H1 (cell line): ENCODE data around the gene TRAF1. TPM values are rescaled to one million over a fixed set of nuclear protein-coding genes. Genes with fewer than 3 reads are reported as not detected.

Source experiments
- CTCF ChIA-PET: fragments of 300-600 bp; sonication (Branson Sonifier 250); formaldehyde crosslinking; loops from one replicate; lab custom pipeline; 2021; ENCODE audit not compliant: partially characterized antibody; lab: Charles Lee
- POLR2A ChIA-PET: fragments of 300-600 bp; sonication (Branson Sonifier 250); formaldehyde crosslinking; loops from one replicate; lab custom pipeline; 2021; ENCODE audit warnings: inconsistent platforms; ENCODE audit not compliant: partially characterized antibody; lab: Charles Lee
- DNase-seq, 2 experiments: peaks; one replicate each; pipeline versions ENCODE4 v3.0.0 to v3.0.0-alpha.2; 2010 to 2022; ENCODE audit warnings: low spot score in 2 of 2, low read depth in 1 of 2, mixed read lengths in 1 of 2
- FAIRE-seq: peaks from 2 replicates; lab custom pipeline; 2011; peaks lifted over from hg19 to GRCh38; lab: Jason Lieb, UNC
- H2AFZ ChIP-seq: 2 replicates; pipeline ENCODE4 v1.8.1; 2012; ENCODE audit warnings: low read length, inconsistent platforms
- H2AK5ac ChIP-seq: 2 replicates; pipeline ENCODE4 v1.6.1; 2013; ENCODE audit warnings: low read depth, low read length
- H2BK120ac ChIP-seq: replicated peaks from 2 replicates; pipeline ENCODE3; 2013; ENCODE audit warnings: low read depth, low read length, inconsistent platforms
- H2BK12ac ChIP-seq: 2 replicates; pipeline ENCODE4 v1.6.1; 2013; ENCODE audit warnings: low read depth, low read length
- H2BK15ac ChIP-seq: 2 replicates; pipeline ENCODE4 v1.6.1; 2013; ENCODE audit warnings: low read length
- H2BK20ac ChIP-seq: 2 replicates; pipeline ENCODE4 v1.6.1; 2013; ENCODE audit warnings: low read length
- H2BK5ac ChIP-seq: 2 replicates; pipeline ENCODE4 v1.6.1; 2013; ENCODE audit warnings: low read depth, low read length
- H3K14ac ChIP-seq: 2 replicates; pipeline ENCODE4 v1.6.1; 2013; ENCODE audit warnings: inconsistent platforms; ENCODE audit not compliant: insufficient read length
- H3K18ac ChIP-seq: 2 replicates; pipeline ENCODE4 v1.6.1; 2013; ENCODE audit warnings: low read length; ENCODE audit errors: extremely low read depth
- H3K23ac ChIP-seq: 2 replicates; pipeline ENCODE4 v1.6.1; 2013; ENCODE audit warnings: inconsistent platforms; ENCODE audit not compliant: insufficient read length
- H3K23me2 ChIP-seq: 2 replicates; pipeline ENCODE4 v1.6.1; 2013; ENCODE audit warnings: low read depth, low read length
- H3K27ac ChIP-seq: 2 replicates; pipeline ENCODE4 v1.6.1; 2011; ENCODE audit warnings: low read depth, low read length, inconsistent platforms
- H3K27me3 ChIP-seq, 4 experiments: replicated peaks in 1 of 4; 1 replicate in 1 of 4; 2 replicates in 3 of 4; pipeline versions ENCODE4 v1.6.1 to v1.8.1; 2011 to 2013; ENCODE audit warnings: low read length in 3 of 4, mild to moderate bottlenecking in 3 of 4, inconsistent platforms in 2 of 4, mixed read lengths in 2 of 4, moderate library complexity in 1 of 4; ENCODE audit not compliant: control insufficient read depth in 3 of 4, insufficient read depth in 3 of 4; ENCODE audit errors: extremely low read depth in 1 of 4
- H3K36me3 ChIP-seq, 4 experiments: 2 replicates each; pipeline versions ENCODE4 v1.6.1 to v1.8.1; 2011 to 2013; ENCODE audit warnings: mild to moderate bottlenecking in 4 of 4, low read length in 3 of 4, moderate library complexity in 2 of 4, control low read depth in 1 of 4, inconsistent platforms in 1 of 4; ENCODE audit not compliant: insufficient read depth in 4 of 4, control insufficient read depth in 2 of 4
- H3K4ac ChIP-seq: replicated peaks from 2 replicates; pipeline ENCODE3; 2013; ENCODE audit warnings: low read length, low read depth, mixed read lengths, inconsistent platforms; ENCODE audit not compliant: insufficient read length
- H3K4me1 ChIP-seq, 4 experiments: replicated peaks in 1 of 4; 1 replicate in 1 of 4; 2 replicates in 3 of 4; pipeline versions ENCODE4 v1.6.1 to v1.8.1; 2011 to 2013; ENCODE audit warnings: low read length in 3 of 4, inconsistent platforms in 2 of 4, mixed read lengths in 1 of 4; ENCODE audit not compliant: insufficient read depth in 4 of 4, control insufficient read depth in 3 of 4
- H3K4me2 ChIP-seq, 2 experiments: 2 replicates each; pipeline versions ENCODE4 v1.6.1 to v1.8.1; 2011 to 2013; ENCODE audit warnings: low read depth in 2 of 2, low read length in 2 of 2, control low read depth in 1 of 2, inconsistent platforms in 1 of 2, mild to moderate bottlenecking in 1 of 2; ENCODE audit not compliant: insufficient read depth in 1 of 2
- H3K4me3 ChIP-seq, 4 experiments: fragments of 200-600, 300-600 bp in 1 of 4; sonication (generic), shearing (Covaris generic), sonication (Bioruptor Twin) in 1 of 4; 2 replicates each; pipeline versions ENCODE4 v1.5.1 to v1.8.1; 2011 to 2016; ENCODE audit warnings: low read length in 4 of 4, low read depth in 3 of 4, control low read depth in 2 of 4, inconsistent platforms in 2 of 4, mild to moderate bottlenecking in 2 of 4, mixed read lengths in 1 of 4, moderate library complexity in 1 of 4; ENCODE audit not compliant: insufficient read depth in 2 of 4; ENCODE audit errors: extremely low read depth in 1 of 4
- H3K56ac ChIP-seq: replicated peaks from 2 replicates; pipeline ENCODE3; 2013; ENCODE audit warnings: low read depth, mild to moderate bottlenecking, mixed read lengths, low read length, inconsistent platforms; ENCODE audit not compliant: insufficient read length
- H3K79me1 ChIP-seq: 2 replicates; pipeline ENCODE4 v1.6.1; 2013; ENCODE audit warnings: low read depth, low read length, control low read depth
- H3K79me2 ChIP-seq, 2 experiments: 2 replicates each; pipeline versions ENCODE4 v1.6.1 to v1.8.1; 2012 to 2013; ENCODE audit warnings: low read length in 2 of 2, mild to moderate bottlenecking in 2 of 2, inconsistent platforms in 1 of 2; ENCODE audit not compliant: insufficient read depth in 2 of 2, control insufficient read depth in 1 of 2
- H3K9ac ChIP-seq, 4 experiments: replicated peaks in 1 of 4; 1 replicate in 1 of 4; 2 replicates in 3 of 4; pipeline versions ENCODE4 v1.6.1 to v1.8.1; 2011 to 2013; ENCODE audit warnings: low read depth in 3 of 4, low read length in 3 of 4, control low read depth in 2 of 4, mild to moderate bottlenecking in 2 of 4, moderate library complexity in 2 of 4, inconsistent platforms in 1 of 4; ENCODE audit errors: extremely low read depth in 1 of 4
- H3K9me3 ChIP-seq, 2 experiments: 2 replicates each; pipeline versions ENCODE4 v1.6.1 to v1.8.1; 2012 to 2013; ENCODE audit warnings: mild to moderate bottlenecking in 2 of 2, moderate library complexity in 2 of 2, control low read depth in 1 of 2, inconsistent platforms in 1 of 2, low read depth in 1 of 2, low read length in 1 of 2, mixed read lengths in 1 of 2; ENCODE audit not compliant: insufficient read depth in 2 of 2
- H4K20me1 ChIP-seq, 2 experiments: replicated peaks in 1 of 2; 2 replicates each; pipeline versions ENCODE3 to v1.8.1; 2011 to 2013; ENCODE audit warnings: inconsistent platforms in 2 of 2, low read length in 2 of 2, mild to moderate bottlenecking in 1 of 2; ENCODE audit not compliant: insufficient read depth in 2 of 2, control insufficient read depth in 1 of 2
- H4K5ac ChIP-seq: 2 replicates; pipeline ENCODE4 v1.6.1; 2013; ENCODE audit warnings: low read length, low read depth, mixed read lengths, inconsistent platforms; ENCODE audit not compliant: insufficient read length
- H4K8ac ChIP-seq: 2 replicates; pipeline ENCODE4 v1.8.0; 2013; ENCODE audit warnings: mild to moderate bottlenecking, moderate library complexity, low read length, inconsistent platforms; ENCODE audit not compliant: insufficient read depth; ENCODE audit errors: extremely low read depth
- H4K91ac ChIP-seq: replicated peaks from 2 replicates; pipeline ENCODE3; 2013; ENCODE audit warnings: low read length, mixed read lengths, inconsistent platforms; ENCODE audit not compliant: insufficient read length
- ATF2 ChIP-seq: IDR thresholded peaks from 2 replicates; pipeline ENCODE4 v1.6.1; 2012; ENCODE audit warnings: low read length, inconsistent platforms
- BRCA1 ChIP-seq: IDR thresholded peaks from 2 replicates; pipeline ENCODE4 v1.6.1; 2012; ENCODE audit warnings: low read depth, low read length, improper control_type of control experiment
- CHD2 ChIP-seq: IDR thresholded peaks from 2 replicates; pipeline ENCODE4 v1.6.1; 2012; ENCODE audit warnings: low read length, improper control_type of control experiment
- CREB1 ChIP-seq: IDR thresholded peaks from 2 replicates; pipeline ENCODE4 v1.6.1; 2012; ENCODE audit warnings: inconsistent platforms
- HDAC6 ChIP-seq: IDR thresholded peaks from one replicate; pipeline ENCODE4 v1.7.1; 2012; ENCODE audit warnings: low read depth, mild to moderate bottlenecking, inconsistent platforms, low read length, moderate library complexity
- JUND ChIP-seq: IDR thresholded peaks from 2 replicates; pipeline ENCODE4 v1.6.1; 2011; ENCODE audit warnings: mild to moderate bottlenecking, improper control_type of control experiment, low read length
- KDM4A ChIP-seq: IDR thresholded peaks from one replicate; pipeline ENCODE4 v1.7.1; 2012; ENCODE audit warnings: low read depth, mild to moderate bottlenecking, moderate library complexity, low read length, inconsistent platforms; ENCODE audit not compliant: severe bottlenecking
- RBBP5 ChIP-seq: IDR thresholded peaks from 2 replicates; pipeline ENCODE4 v1.7.1; 2012; ENCODE audit warnings: low read depth, mild to moderate bottlenecking, inconsistent platforms, low read length, moderate library complexity, borderline replicate concordance
- RNF2 ChIP-seq: fragments of 200-900, 300-1000 bp; sonication (generic); IDR thresholded peaks from 2 replicates; pipeline ENCODE4 v1.7.1; 2016; ENCODE audit warnings: borderline replicate concordance, low read depth, mild to moderate bottlenecking, antibody characterized with exemption, low read length; ENCODE audit not compliant: poor library complexity, severe bottlenecking; ENCODE audit errors: missing control alignments
- SIRT6 ChIP-seq: IDR thresholded peaks from one replicate; pipeline ENCODE4 v1.7.1; 2012; ENCODE audit warnings: low read length, inconsistent platforms
- TAF1 ChIP-seq: IDR thresholded peaks from 2 replicates; pipeline ENCODE4 v1.6.1; 2011; ENCODE audit warnings: mild to moderate bottlenecking, low read depth, low read length
- WGBS, 2 experiments: shearing (Covaris generic) in 1 of 2; methylation state at CpG; one replicate each; pipeline versions ENCODE4 v1.1.6 to v1.1.7; 2013 to 2015; ENCODE audit warnings: low lambda C conversion rate in 2 of 2, mixed read lengths in 2 of 2, inconsistent platforms in 1 of 2, low coverage in 1 of 2, missing lambda C conversion rate in 1 of 2; ENCODE audit not compliant: insufficient replicate concordance in 2 of 2, insufficient coverage in 1 of 2, insufficient read length in 1 of 2; ENCODE audit errors: extremely low coverage in 1 of 2, missing lambda C conversion rate in 1 of 2; 5-methylcytosine and 5-hydroxymethylcytosine counted together
- polyA plus RNA-seq, 7 experiments: library from polyadenylated mRNA; depleted of rRNA in 3 of 7; stranded (reverse) in 5 of 7; unstranded in 2 of 7; fragments of >200 nt in 5 of 7; fragments of 200-250 nt in 2 of 7; gene quantifications; 1 replicate in 5 of 7; 2 replicates in 1 of 7; 4 replicates in 1 of 7; pipeline versions ENCODE4 v1.2.1 to v1.2.3, GENCODE V29; 2011 to 2013; ENCODE audit warnings: missing spikeins in 2 of 7, mixed read lengths in 2 of 7
- total RNA-seq: library from RNA; stranded (reverse); fragmentation: NEBNext Ultra II Directional; extraction: Animal tissue kit (Norgen Biotek cat#: 25700); gene quantifications from 2 replicates; pipeline ENCODE4 v1.2.1, GENCODE V29; 2021

TRAF1 gene
- total and polyA plus RNA-seq, 2 of the 8 experiments (the other 6 are each of a cell fraction or from before 2014, with no cell fraction given): 1.6 to 3.2 TPM

- Histone ChIP-seq H3K79me1 (no peaks in the 10 kb centered on the region), H2BK120ac (no peak overlapping the region), H4K8ac (no peak overlapping the region), H2AFZ (no peak overlapping the region), H3K9ac (no peak overlapping the region), H2BK12ac (no peak overlapping the region), H2AK5ac (no peak overlapping the region), H3K56ac (no peak overlapping the region), H4K91ac (no peak overlapping the region), H3K27ac (no peak overlapping the region), H2BK5ac (no peak overlapping the region), H2BK20ac (no peak overlapping the region), H4K20me1 (no peaks in the 10 kb centered on the region), H3K4me1 (peaks cover 0 to 16% (median 13%) of the 10 kb centered on the region in 4 experiments; a peak in 6 of 7 replicates), H3K23me2 (no peaks in the 10 kb centered on the region), H3K4me3 (no peak overlapping the region), H3K23ac (no peak overlapping the region), H3K36me3 (peaks cover 0 to 14% (median 0%) of the 10 kb centered on the region in 4 experiments; a peak in 2 of 8 replicates), H3K14ac (no peak overlapping the region), H2BK15ac (no peak overlapping the region), H3K4ac (no peak overlapping the region), H3K79me2 (no peaks in the 10 kb centered on the region), H3K4me2 (no peak overlapping the region), H3K27me3 (no peaks in the 10 kb centered on the region; a peak in 1 of 7 replicates), H3K9me3 (no peaks in the 10 kb centered on the region), H3K18ac (no peak overlapping the region), H4K5ac (no peak overlapping the region)
- DNase-seq (no peak), FAIRE-seq (no peak)
- ChIA-PET POLR2A (interaction anchor here (1.2 to 11.0 kb wide), 4 partner anchors 8 to 82 kb away, joined by 3 to 61 read pairs (median 4); no protein-coding TSS in a partner anchor), CTCF (interaction anchor here (8.5 kb wide), 1 partner anchor 10 kb away, joined by 70 read pairs; no protein-coding TSS in a partner anchor)
- 96% methylated on average over 3 of the region's 3 CpGs; no CpG with 5 or more reads in 1 of the 2 experiments for WGBS, 2 experiments
- TF ChIP-seq CHD2 (no peak), CREB1 (no peak), KDM4A (no peak), RBBP5 (no peak), BRCA1 (no peak), HDAC6 (no peak), JUND (no peak), TAF1 (no peak), RNF2 (no peak), ATF2 (no peak), SIRT6 (no peak)
Observed at GRCh38 chr9:120854596-120855327, 71.8 kb downstream of the TRAF1 start.
